K562 (cell line): Measurements from ENCODE around the gene ZNF335. TPM values are rescaled to one million over a fixed set of nuclear protein-coding genes. Genes with fewer than 3 reads are reported as not detected.

ENCODE experiments used
- BRCA1 ChIP-seq, 2 experiments: fragments of 450-650 bp in 1 of 2; sonication (generic) in 1 of 2; formaldehyde crosslinking in 1 of 2; IDR thresholded peaks; 2 replicates each; pipeline versions ENCODE4 v1.5.0 to v1.6.1; 2017 to 2020; ENCODE audit warnings: mild to moderate bottlenecking in 1 of 2, missing genetic modification reagents in 1 of 2
- HOMEZ ChIP-seq: fragments of 250-450 bp; sonication (Bioruptor Pico); IDR thresholded peaks from 2 replicates; pipeline ENCODE4 v1.4.0; 2020; ENCODE audit warnings: mild to moderate bottlenecking, moderate library complexity
- NFE2L1 ChIP-seq: fragments of 450-650 bp; IDR thresholded peaks from 2 replicates; pipeline ENCODE4 v1.6.1; 2016; ENCODE audit warnings: missing genetic modification characterization, low read depth, mild to moderate bottlenecking, missing compliant biosample characterization, moderate library complexity, borderline replicate concordance
- NFXL1 ChIP-seq: fragments of 450-650 bp; formaldehyde crosslinking; IDR thresholded peaks from 2 replicates; pipeline ENCODE4 v1.4.0; 2021; ENCODE audit warnings: mild to moderate bottlenecking
- NR2C2 ChIP-seq, 2 experiments: fragments of 200-800 bp in 1 of 2; sonication (Bioruptor generic) in 1 of 2; sonication (generic) in 1 of 2; formaldehyde crosslinking in 1 of 2; IDR thresholded peaks; 2 replicates each; pipeline versions ENCODE4 v1.6.1 to v1.8.0; 2016 to 2022; ENCODE audit warnings: mild to moderate bottlenecking in 1 of 2, missing compliant biosample characterization in 1 of 2, missing genetic modification characterization in 1 of 2, missing genetic modification reagents in 1 of 2
- PBX2 ChIP-seq, 2 experiments: IDR thresholded peaks in 1 of 2; conservative IDR thresholded peaks in 1 of 2; 2 replicates each; pipeline ENCODE4 v1.6.1; 2016; ENCODE audit warnings: low read depth in 2 of 2, mild to moderate bottlenecking in 1 of 2, missing compliant biosample characterization in 1 of 2, missing genetic modification characterization in 1 of 2, moderate library complexity in 1 of 2
- SIN3A ChIP-seq, 2 experiments: fragments of 150-350 bp in 1 of 2; IDR thresholded peaks; 2 replicates each; pipeline ENCODE4 v1.6.1; 2011 to 2016; ENCODE audit warnings: borderline replicate concordance in 2 of 2, low read depth in 2 of 2, low read length in 2 of 2, mild to moderate bottlenecking in 2 of 2, moderate library complexity in 2 of 2; ENCODE audit not compliant: control insufficient read depth in 1 of 2
- SIRT6 ChIP-seq: IDR thresholded peaks from one replicate; pipeline ENCODE4 v1.6.1; 2012; ENCODE audit warnings: low read depth, mild to moderate bottlenecking, control low read depth, inconsistent platforms, low read length, moderate library complexity
- SNIP1 ChIP-seq: fragments of 450-650 bp; IDR thresholded peaks from 2 replicates; pipeline ENCODE4 v1.7.1; 2017; ENCODE audit warnings: low read depth, mild to moderate bottlenecking
- TAF7 ChIP-seq: fragments of 450-650 bp; IDR thresholded peaks from 2 replicates; pipeline ENCODE4 v1.6.1; 2016; ENCODE audit warnings: missing genetic modification characterization, missing compliant biosample characterization
- ZNF699 ChIP-seq: fragments of 250-450 bp; sonication (Bioruptor Pico); IDR thresholded peaks from 2 replicates; pipeline ENCODE4 v1.8.0; 2021; ENCODE audit warnings: mild to moderate bottlenecking, moderate library complexity; ENCODE audit not compliant: insufficient replicate concordance
- polyA plus RNA-seq, 8 experiments: library from polyadenylated mRNA; depleted of rRNA in 4 of 8; stranded (reverse) in 5 of 8; unstranded in 3 of 8; fragments of >200 nt; fragmentation: Nextera tagmentation in 2 of 8; fragmentation: Illumina TruSeq in 1 of 8; extraction: Ambion mirVana in 2 of 8; extraction: Trizol in 1 of 8; gene quantifications; 2 replicates each; pipeline versions ENCODE4 v1.2.1 to v1.2.3, GENCODE V29; 2011 to 2014; ENCODE audit warnings: inconsistent platforms in 1 of 8, missing spikeins in 1 of 8
- total RNA-seq, 7 experiments: library from RNA; depleted of rRNA in 6 of 7; stranded (reverse); fragments of >200 nt in 6 of 7; fragmentation: Illumina TruSeq in 2 of 7; extraction: Trizol in 2 of 7; gene quantifications; 2 replicates each; pipeline versions ENCODE4 v1.2.1 to v1.2.3, GENCODE V29; 2011 to 2021; ENCODE audit warnings: low replicate concordance in 1 of 7
- TF ChIP-seq, protein P1 (sequence below): fragments of 450-650 bp; IDR thresholded peaks from 2 replicates; pipeline ENCODE4 v1.6.1; 2016
- TF ChIP-seq, protein P2 (sequence below): fragments of 250-450 bp; sonication (Bioruptor Pico); IDR thresholded peaks from 2 replicates; pipeline ENCODE4 v1.4.0; 2020; ENCODE audit warnings: mild to moderate bottlenecking, moderate library complexity, borderline replicate concordance

The ZNF335 gene
- total and polyA plus RNA-seq, 9 of the 15 experiments (the other 6 are each of a cell fraction or from before 2014, with no cell fraction given), result 0.39 to 16.0 (median 7.6) TPM

DNA sequence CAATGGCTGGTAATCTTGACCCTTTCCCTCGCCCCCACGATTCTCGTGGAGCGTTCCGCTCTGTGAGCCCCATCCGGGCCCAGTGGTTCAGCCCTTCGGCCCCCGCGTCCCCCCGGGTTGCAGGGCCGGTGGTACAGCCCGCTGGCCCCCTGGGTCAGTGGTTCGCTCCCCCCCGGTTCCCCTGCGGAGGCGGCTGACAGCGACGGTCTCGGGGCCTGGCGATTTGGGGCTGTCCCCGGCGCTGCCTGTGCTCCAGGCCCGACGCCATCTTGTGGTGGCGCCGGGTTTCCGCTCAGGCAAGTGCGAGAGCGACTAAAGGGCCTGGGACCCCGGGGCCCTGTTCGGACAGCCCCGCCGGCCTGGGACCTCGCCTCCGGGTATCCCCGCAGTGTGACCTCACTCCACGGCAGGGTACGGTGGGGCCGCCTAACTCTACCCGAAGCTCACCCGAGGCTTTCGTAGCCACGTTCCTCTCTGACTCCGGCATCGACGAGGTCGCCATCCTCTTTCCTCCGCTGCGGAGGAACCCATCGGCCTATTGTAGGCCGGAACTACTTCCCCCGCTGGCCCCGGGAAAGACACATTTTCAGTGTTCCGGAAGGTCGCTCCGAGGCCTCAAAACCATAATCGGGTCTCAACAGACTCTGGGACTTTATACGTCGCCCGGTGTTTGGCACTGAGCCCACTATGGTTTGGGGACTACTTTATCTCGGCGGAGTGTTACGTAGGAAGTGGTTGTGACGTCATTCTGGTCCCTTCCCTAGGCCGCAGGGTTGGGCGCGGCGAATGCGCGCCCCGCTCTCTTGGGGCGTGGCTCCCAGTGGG, at the start of gene ZNF335 (continued):
- TF ChIP-seq HOMEZ (no peak), NFE2L1 (tag) (no peak), SNIP1 (peak; percentile 64; the same call in 1 of the 2 replicates), NR2C2 (CRISPR knock-in tag; IDR thresholded peaks at IDR 0.05) (peak; percentile 13; the same call in 1 of the 2 replicates), NR2C2 (tag; IDR thresholded peaks at IDR 0.05) (peak; percentile 88), NFXL1 (CRISPR knock-in tag) (0 out of 2 replicates have a peak, but pooled peaks have one; percentile 51), SIRT6 (no peak), BRCA1 (IDR thresholded peaks at IDR 0.05) (no peak), BRCA1 (CRISPR knock-in tag; IDR thresholded peaks at IDR 0.05) (no peak), TAF7 (tag) (peak; percentile 92), SIN3A (IDR thresholded peaks at IDR 0.05; ENCODE audit: borderline replicate concordance in 2 of 2, control insufficient read depth in 1 of 2, low read depth in 2 of 2, low read length in 2 of 2) (no peak; a peak in 1 of 4 replicates), PBX2 (CRISPR knock-in tag; IDR thresholded peaks at IDR 0.05; ENCODE audit: low read depth) (no peak), PBX2 (tag; conservative IDR thresholded peaks at IDR 0.05; ENCODE audit: low read depth) (no peak), ZNF699 (CRISPR knock-in tag) (no peak)
- TF ChIP-seq, protein P1, sequence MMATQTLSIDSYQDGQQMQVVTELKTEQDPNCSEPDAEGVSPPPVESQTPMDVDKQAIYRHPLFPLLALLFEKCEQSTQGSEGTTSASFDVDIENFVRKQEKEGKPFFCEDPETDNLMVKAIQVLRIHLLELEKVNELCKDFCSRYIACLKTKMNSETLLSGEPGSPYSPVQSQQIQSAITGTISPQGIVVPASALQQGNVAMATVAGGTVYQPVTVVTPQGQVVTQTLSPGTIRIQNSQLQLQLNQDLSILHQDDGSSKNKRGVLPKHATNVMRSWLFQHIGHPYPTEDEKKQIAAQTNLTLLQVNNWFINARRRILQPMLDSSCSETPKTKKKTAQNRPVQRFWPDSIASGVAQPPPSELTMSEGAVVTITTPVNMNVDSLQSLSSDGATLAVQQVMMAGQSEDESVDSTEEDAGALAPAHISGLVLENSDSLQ, result peak; percentile 41; the same call in 1 of the 2 replicates
- TF ChIP-seq, protein P2, sequence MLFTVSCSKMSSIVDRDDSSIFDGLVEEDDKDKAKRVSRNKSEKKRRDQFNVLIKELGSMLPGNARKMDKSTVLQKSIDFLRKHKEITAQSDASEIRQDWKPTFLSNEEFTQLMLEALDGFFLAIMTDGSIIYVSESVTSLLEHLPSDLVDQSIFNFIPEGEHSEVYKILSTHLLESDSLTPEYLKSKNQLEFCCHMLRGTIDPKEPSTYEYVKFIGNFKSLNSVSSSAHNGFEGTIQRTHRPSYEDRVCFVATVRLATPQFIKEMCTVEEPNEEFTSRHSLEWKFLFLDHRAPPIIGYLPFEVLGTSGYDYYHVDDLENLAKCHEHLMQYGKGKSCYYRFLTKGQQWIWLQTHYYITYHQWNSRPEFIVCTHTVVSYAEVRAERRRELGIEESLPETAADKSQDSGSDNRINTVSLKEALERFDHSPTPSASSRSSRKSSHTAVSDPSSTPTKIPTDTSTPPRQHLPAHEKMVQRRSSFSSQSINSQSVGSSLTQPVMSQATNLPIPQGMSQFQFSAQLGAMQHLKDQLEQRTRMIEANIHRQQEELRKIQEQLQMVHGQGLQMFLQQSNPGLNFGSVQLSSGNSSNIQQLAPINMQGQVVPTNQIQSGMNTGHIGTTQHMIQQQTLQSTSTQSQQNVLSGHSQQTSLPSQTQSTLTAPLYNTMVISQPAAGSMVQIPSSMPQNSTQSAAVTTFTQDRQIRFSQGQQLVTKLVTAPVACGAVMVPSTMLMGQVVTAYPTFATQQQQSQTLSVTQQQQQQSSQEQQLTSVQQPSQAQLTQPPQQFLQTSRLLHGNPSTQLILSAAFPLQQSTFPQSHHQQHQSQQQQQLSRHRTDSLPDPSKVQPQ, result no peak
